Muscle layer of colon (tissue), 2 donors: Measurements from ENCODE around the gene CNR2.
A peak's percentile ranks its signal among the peaks of the same experiment; 100 is the strongest.

Experiments
- H3K27ac ChIP-seq: one replicate; pipeline ENCODE4 v1.7.0; 2013; ENCODE audit warnings: low read depth, mild to moderate bottlenecking, low read length, moderate library complexity
- H3K27me3 ChIP-seq, 2 donors: one replicate each; pipeline ENCODE4 v1.7.0; 2013; ENCODE audit warnings: low read length in 2 of 2, mild to moderate bottlenecking in 2 of 2; ENCODE audit not compliant: insufficient read depth in 2 of 2, control insufficient read depth in 1 of 2
- H3K36me3 ChIP-seq: one replicate; pipeline ENCODE4 v1.7.0; 2013; ENCODE audit warnings: mild to moderate bottlenecking, low read length; ENCODE audit not compliant: insufficient read depth
- H3K4me1 ChIP-seq: one replicate; pipeline ENCODE4 v1.7.0; 2013; ENCODE audit warnings: mild to moderate bottlenecking, low read length; ENCODE audit not compliant: insufficient read depth
- H3K4me3 ChIP-seq, 2 donors: one replicate each; pipeline ENCODE4 v1.7.0; 2013; ENCODE audit warnings: low read length in 2 of 2, low read depth in 1 of 2, mild to moderate bottlenecking in 1 of 2, moderate library complexity in 1 of 2
- H3K9ac ChIP-seq: one replicate; pipeline ENCODE4 v1.7.0; 2013; ENCODE audit warnings: low read length
- H3K9me3 ChIP-seq: one replicate; pipeline ENCODE4 v1.7.0; 2013; ENCODE audit warnings: mild to moderate bottlenecking, low read length
- donor health status: abdominal sarcoma.
- donor health status: Adenocarcinoma of cecum.

The CNR2 gene

DNA sequence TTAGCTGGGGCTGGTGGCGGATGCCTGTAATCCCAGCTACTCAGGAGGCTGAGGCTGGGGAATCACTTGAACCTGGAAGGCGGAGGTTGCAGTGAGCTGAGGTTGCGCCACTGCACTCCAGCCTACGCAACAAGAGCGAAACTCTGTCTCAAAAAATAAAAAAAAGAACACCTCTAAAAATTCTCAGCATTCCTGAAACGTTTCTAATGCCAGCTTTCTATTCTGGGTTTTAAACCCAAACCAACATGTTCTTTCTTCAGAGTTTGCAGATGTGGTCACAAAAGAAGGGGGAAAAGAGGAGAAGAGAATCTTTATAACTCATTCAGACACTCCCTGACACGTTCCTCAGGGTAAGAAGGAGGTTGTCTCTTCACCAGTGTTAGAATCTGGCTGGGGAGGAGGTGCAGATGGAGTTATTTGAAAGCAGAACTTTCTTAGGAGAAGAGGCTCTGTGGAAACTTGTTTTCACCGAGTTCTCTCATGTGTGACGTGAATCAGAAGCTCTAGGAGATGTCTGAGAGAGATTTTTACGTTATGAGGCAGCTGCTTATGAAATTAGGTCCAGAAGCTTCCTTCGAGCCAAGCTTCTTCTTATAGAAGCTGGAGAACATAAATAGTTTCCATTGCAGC is 17.8 kb upstream of the CNR2 start:
- Histone ChIP-seq H3K9ac (no peak overlapping the region), H3K4me1 (peaks cover 9% of the 10 kb centered on the region), H3K9me3 (no peaks in the 10 kb centered on the region), H3K4me3 (no peak overlapping the region), H3K36me3 (no peaks in the 10 kb centered on the region), H3K27me3 (no peaks in the 10 kb centered on the region), H3K27ac (peak overlapping the region; percentile 61)

DNA sequence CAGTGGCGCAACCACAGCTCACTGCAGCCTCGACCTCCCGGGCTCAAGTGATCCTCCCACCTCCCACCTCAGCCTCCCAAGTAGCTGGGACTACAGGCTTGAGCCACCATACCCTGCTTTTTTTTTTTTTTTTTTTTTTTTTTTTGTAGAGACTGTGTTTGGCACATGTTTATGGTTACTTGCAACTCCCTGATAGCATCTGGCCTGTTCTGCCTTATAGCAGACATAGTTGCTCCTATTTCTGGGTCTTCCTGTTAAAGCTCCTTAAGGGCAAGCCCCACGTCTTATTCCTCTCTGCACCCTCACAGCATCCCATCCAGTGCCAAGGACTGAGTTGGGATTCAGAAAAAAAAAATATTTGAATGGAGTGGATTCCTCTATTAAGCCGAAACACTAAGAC is 17.1 kb upstream of the CNR2 start:
- no peaks in the 10 kb centered on the region for H3K27me3 ChIP-seq
- peaks cover 9% of the 10 kb centered on the region for H3K4me1 ChIP-seq
- no peak overlapping the region for H3K27ac ChIP-seq
- no peaks in the 10 kb centered on the region for H3K9me3 ChIP-seq
- H3K9ac ChIP-seq, result no peak overlapping the region
- H3K36me3 ChIP-seq, result no peaks in the 10 kb centered on the region
- no peak overlapping the region for H3K4me3 ChIP-seq

DNA sequence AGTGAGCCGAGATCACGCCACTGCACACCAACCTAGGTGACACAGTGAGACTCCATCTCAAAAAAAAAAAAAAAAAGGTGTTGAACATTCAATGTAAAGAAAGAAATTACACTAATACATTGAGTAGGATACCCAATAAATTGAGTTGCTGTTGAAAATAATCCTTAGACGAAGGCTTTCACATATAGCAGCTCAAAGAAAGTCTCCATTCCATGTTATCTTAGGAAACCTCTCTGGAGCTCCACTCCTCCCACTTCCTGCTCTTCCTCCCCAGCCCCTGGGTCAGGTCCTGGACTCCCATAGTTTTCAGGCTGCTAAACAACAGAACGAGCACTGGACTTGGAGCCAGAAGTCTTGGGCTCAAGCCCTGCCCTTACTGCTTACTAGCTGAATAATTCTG is 15.6 kb upstream of the CNR2 start:
- H3K9ac ChIP-seq, result no peak overlapping the region
- H3K36me3 ChIP-seq, result no peaks in the 10 kb centered on the region
- H3K4me3 ChIP-seq, result no peak overlapping the region
- H3K4me1 ChIP-seq, result peaks cover 9% of the 10 kb centered on the region
- no peak overlapping the region for H3K27ac ChIP-seq
- H3K9me3 ChIP-seq, result no peaks in the 10 kb centered on the region
- H3K27me3 ChIP-seq, result no peaks in the 10 kb centered on the region

DNA sequence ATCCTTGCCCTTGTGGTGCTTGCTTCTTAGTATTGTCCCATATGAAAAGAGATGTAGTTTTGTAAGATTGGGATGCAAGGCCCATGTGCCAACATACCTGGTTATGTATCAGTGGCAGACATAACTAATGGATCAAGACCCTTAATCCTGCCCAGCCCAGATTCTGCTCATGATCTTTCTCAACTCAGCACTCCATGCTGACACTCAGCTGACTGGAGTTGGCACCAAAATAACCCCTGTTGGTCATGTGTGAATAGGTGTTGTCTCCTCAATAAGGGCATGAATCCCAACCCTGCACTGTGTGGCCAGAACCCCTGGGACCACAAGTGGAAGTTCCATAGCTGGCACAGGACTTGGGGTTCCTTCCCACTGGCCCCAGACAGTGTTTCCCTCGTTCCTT is 13.9 kb upstream of the CNR2 start:
- H3K36me3 ChIP-seq, result no peaks in the 10 kb centered on the region
- H3K4me3 ChIP-seq, result no peak overlapping the region
- no peaks in the 10 kb centered on the region for H3K9me3 ChIP-seq
- no peak overlapping the region for H3K9ac ChIP-seq
- H3K27me3 ChIP-seq, result no peaks in the 10 kb centered on the region
- peaks cover 9% of the 10 kb centered on the region for H3K4me1 ChIP-seq
- H3K27ac ChIP-seq, result no peak overlapping the region

DNA sequence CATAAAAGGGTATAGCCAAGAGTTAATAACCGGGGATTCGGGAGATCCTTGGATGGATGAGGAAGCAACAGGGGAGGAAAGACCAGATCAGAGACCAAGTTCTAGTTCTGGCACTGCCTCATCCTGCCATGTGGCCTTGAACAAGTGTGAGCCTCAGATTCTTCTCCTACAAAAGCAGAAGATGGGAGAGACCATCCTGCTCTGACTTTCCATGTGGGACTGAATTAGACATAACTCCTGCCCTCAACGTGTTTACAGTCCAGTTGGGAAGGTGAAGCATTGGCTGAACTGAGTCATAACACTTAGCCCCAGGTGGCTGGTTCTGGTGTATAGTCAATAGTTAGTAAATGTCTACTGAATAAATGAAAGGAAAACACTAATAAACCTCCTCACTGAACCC is 12.1 kb upstream of the CNR2 start:
- no peak overlapping the region for H3K27ac ChIP-seq

DNA sequence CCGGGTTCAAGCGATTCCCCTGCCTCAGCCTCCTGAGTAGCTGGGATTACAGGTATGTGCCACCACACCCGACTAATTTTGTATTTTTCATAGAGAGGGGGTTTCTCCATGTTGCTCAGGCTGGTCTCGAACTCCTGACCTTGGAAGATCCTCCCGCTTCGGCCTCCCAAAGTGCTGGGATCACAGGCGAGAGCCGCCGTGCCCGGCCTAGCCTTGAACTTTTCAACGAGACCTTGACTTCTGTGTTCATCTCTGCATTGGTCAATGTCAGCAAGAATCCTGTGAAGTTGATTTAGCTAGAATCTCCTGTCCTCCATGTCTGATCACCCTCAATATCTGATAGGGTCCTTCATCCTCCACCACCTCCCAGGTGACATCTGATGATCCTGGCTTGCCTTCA is 11.4 kb upstream of the CNR2 start:
- Histone ChIP-seq H3K9ac (no peak overlapping the region), H3K27me3 (no peaks in the 10 kb centered on the region), H3K9me3 (no peaks in the 10 kb centered on the region), H3K27ac (peak overlapping the region; percentile 5), H3K4me1 (peaks cover 14% of the 10 kb centered on the region), H3K4me3 (no peak overlapping the region), H3K36me3 (no peaks in the 10 kb centered on the region)

More for the DNA sequence above, 12.1 kb upstream of the CNR2 start:
- Histone ChIP-seq H3K4me3 (no peak overlapping the region), H3K9me3 (no peaks in the 10 kb centered on the region), H3K9ac (no peak overlapping the region), H3K4me1 (peaks cover 8% of the 10 kb centered on the region), H3K36me3 (no peaks in the 10 kb centered on the region), H3K27me3 (no peaks in the 10 kb centered on the region)

- Histone ChIP-seq H3K9ac (no peak overlapping the region), H3K36me3 (no peaks in the 10 kb centered on the region), H3K4me3 (no peak overlapping the region), H3K4me1 (peaks cover 16% of the 10 kb centered on the region), H3K9me3 (no peaks in the 10 kb centered on the region), H3K27ac (no peak overlapping the region), H3K27me3 (no peaks in the 10 kb centered on the region)
These were observed 10.7 kb upstream of the CNR2 start for GRCh38 chr1:23923592-23924499.

DNA sequence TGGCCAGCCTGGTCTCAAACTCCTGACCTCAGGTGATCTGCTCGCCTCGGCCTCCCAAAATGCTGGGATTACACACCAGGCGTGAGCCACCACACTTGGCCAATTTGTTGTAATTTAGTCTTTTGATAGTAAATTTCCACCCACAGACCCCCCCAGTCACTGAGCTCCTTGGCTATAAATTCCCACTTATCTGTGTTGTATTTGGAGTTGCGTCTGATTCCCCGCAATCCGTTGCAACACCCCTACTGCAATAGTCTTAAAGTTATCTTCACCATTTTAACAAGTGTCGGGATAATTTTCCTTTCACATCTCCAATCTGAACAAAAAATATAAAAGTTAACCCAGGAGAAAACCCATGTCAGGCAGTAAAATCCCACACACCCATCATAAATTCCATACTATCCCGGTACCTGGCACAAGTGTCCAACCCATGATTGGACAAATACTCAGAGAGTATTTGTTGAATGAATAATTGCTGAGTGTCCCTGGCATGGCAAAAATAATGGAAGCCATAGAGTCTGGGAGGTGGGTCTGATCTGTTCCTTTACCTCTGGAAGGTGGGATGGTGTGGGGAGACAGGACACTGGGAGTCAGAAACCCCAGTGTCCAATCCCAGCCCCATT is 9.3 kb upstream of the CNR2 start:
- H3K36me3 ChIP-seq, result no peaks in the 10 kb centered on the region
- peaks cover 16% of the 10 kb centered on the region for H3K4me1 ChIP-seq
- H3K9me3 ChIP-seq, result no peaks in the 10 kb centered on the region
- no peak overlapping the region for H3K9ac ChIP-seq
- no peaks in the 10 kb centered on the region for H3K27me3 ChIP-seq
- H3K4me3 ChIP-seq, result no peak overlapping the region
- no peak overlapping the region for H3K27ac ChIP-seq

DNA sequence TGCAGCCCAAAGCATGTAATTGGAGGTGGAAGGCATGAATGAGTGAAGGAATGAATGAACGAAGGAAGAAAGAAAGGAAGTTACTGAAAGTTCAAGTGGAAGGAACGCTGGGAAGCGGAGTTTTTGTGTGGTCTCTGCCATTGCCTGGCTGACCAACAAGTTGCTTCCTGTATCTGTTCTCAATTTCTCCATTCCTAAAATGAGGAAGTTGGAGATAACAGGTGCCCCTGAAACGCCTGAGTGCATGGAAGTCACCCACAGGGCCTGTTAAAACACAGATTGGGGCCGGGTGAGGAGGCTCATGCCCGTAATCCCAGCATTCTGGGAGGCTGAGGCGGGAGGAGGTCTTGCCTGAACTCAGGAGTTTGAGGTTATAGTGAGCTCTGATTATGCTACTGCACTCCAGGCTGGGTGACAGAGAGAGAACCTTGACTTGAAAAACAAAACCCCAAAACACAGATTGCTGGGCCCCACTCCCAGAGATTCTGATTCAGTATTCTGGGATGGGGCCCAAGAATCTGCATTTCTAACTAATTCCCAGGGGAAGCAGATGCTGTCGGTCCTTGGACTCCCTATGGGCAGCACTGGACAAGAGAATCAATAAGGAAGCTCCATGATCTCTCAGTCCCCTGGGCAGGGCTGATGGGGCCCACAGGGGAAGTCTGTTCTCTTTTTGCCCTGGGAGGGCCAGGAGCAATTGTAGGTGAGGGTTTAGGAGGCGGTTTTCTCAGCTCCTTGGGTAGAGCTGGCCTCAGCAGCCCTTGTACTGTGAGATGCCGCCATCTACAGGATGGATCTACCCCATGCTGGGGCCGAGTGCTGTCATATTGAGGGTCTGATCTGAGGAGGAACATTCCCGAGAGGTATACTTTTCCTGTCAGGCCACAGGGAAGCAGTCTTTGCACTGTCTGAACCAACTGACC is 3.3 kb upstream of the CNR2 start:
- H3K4me3 ChIP-seq, result no peak overlapping the region
- no peak overlapping the region for H3K9ac ChIP-seq
- no peaks in the 10 kb centered on the region for H3K27me3 ChIP-seq
- H3K9me3 ChIP-seq, result no peaks in the 10 kb centered on the region
- no peaks in the 10 kb centered on the region for H3K36me3 ChIP-seq
- H3K27ac ChIP-seq, result no peak overlapping the region
- peaks cover 16% of the 10 kb centered on the region for H3K4me1 ChIP-seq

GRCh38 chr1:23915466-23915865 is 2.3 kb upstream of the CNR2 start:
- H3K27ac ChIP-seq, result no peak overlapping the region
- no peaks in the 10 kb centered on the region for H3K27me3 ChIP-seq
- no peaks in the 10 kb centered on the region for H3K36me3 ChIP-seq
- H3K4me3 ChIP-seq, result no peak overlapping the region
- H3K9me3 ChIP-seq, result no peaks in the 10 kb centered on the region
- H3K4me1 ChIP-seq, result peaks cover 10% of the 10 kb centered on the region
- H3K9ac ChIP-seq, result no peak overlapping the region

DNA sequence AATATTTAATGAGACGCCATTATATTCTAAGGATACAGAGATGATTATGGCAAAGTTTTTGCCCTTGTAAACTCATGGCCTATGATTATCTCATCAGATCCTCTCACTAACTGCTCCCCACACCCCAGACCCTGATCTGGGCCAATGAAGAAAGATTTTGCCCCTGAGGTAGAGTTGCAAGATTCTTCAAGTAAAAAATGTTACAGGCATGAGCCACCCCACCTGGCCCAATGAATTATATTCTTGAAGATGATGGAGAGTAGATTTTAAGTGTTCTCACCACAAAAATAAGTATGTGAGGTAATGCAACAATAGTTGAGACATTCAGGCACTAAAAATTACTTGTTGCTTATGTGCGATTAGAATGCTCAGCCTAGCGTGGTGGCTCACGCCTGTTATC is 1.8 kb upstream of the CNR2 start:
- H3K27me3 ChIP-seq, result no peaks in the 10 kb centered on the region
- H3K4me1 ChIP-seq, result peaks cover 5% of the 10 kb centered on the region
- H3K36me3 ChIP-seq, result no peaks in the 10 kb centered on the region
- H3K4me3 ChIP-seq, result no peak overlapping the region
- H3K9me3 ChIP-seq, result no peaks in the 10 kb centered on the region
- H3K27ac ChIP-seq, result no peak overlapping the region
- H3K9ac ChIP-seq, result no peak overlapping the region
